Measurements from ENCODE around the gene LHFPL2.
"Not testable (repeated sequence)": the region's sequence is repeated elsewhere in the genome, so short reads cannot be mapped to it uniquely, and the experiment has no call there.

The LHFPL2 gene

DNA sequence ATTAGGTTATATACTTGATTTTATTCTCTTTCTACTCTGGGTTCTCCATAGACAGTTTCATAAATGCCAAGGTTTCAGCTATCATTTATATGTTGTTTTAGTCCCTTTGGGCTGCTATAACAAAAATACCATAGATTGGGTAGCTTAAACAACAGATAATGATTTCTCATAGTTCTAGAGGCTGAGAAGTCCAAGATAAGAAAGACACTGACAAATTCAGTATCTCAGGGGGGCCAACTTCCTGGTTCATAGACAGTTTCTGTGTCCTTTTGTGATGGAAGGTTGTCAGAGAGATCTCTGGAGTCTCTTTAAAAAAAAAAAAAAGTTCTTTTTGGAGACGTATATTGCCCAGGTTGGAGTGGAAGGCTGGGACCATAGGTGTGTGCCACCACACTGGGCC, 174.8 kb downstream of the LHFPL2 start:
- DNase-seq (ENCODE audit: low read depth in 2 of 3, low spot score in 1 of 3) = no peak

GRCh38 chr5:78472469-78473106, 176.0 kb downstream of the LHFPL2 start:
- no peak for DNase-seq (ENCODE audit: low read depth in 2 of 3, low spot score in 1 of 3)

DNA sequence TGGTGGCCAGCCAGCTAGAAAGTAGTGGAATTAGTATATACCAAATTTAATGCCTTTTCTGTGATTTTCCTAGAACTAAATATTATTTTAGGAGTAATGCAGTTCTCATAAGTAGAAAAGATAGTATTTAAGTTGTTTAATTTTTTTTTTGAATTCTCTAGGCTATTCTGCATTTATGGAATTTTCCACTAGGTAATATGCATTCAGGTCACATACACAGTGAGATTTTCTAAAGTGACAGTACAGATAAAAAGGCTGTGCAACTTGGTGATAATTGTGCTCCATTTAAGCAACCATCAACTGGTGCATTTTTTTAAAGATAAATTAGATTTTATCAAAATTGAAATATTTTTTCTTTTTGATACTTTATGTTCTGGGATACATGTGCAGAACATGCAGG, 176.7 kb downstream of the LHFPL2 start:
- DNase-seq (ENCODE audit: low read depth in 2 of 3, low spot score in 1 of 3) = no peak

- no peak for DNase-seq (ENCODE audit: low read depth in 2 of 3, low spot score in 1 of 3)
Measured at GRCh38 chr5:78467752-78468357, 180.7 kb downstream of the LHFPL2 start.

GRCh38 chr5:78467140-78467539, 181.4 kb downstream of the LHFPL2 start:
- DNase-seq (ENCODE audit: low read depth in 2 of 3, low spot score in 1 of 3) = no peak

- no peak for DNase-seq (ENCODE audit: low read depth in 2 of 3, low spot score in 1 of 3)
Measured at GRCh38 chr5:78458843-78459242, 189.7 kb downstream of the LHFPL2 start.

DNA sequence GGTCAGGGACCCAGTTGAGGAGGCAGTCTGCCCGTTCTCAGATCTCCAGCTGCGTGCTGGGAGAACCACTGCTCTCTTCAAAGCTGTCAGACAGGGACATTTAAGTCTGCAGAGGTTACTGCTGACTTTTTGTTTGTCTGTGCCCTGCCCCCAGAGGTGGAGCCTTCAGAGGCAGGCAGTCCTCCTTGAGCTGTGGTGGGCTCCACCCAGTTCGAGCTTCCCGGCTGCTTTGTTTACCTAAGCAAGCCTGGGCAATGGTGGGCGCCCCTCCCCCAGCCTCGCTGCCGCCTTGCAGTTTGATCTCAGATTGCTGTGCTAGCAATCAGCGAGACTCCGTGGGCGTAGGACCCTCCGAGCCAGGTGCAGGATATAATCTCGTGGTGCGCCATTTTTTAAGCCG, 191.1 kb downstream of the LHFPL2 start:
- DNase-seq (ENCODE audit: low read depth in 2 of 3, low spot score in 1 of 3) = not testable (repeated sequence)

DNA sequence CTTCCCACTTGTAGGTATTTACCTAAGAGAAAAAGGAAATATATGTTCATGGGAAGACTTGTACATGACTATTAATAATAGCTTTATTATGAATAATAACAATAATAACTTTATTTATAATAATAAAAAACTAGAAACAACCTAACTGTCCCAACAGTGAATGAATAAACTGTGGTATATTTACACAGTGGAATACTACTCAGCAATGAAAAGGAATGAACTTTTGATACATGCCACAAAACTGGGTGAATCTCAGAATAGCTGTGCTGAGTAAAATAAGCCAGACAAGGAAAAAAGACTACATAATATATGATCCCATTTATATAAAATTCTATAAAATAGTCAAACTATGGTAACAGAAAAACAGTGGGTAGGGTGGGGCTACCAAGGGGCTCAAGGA, 199.5 kb downstream of the LHFPL2 start:
- no peak for DNase-seq (ENCODE audit: low read depth in 2 of 3, low spot score in 1 of 3)

DNA sequence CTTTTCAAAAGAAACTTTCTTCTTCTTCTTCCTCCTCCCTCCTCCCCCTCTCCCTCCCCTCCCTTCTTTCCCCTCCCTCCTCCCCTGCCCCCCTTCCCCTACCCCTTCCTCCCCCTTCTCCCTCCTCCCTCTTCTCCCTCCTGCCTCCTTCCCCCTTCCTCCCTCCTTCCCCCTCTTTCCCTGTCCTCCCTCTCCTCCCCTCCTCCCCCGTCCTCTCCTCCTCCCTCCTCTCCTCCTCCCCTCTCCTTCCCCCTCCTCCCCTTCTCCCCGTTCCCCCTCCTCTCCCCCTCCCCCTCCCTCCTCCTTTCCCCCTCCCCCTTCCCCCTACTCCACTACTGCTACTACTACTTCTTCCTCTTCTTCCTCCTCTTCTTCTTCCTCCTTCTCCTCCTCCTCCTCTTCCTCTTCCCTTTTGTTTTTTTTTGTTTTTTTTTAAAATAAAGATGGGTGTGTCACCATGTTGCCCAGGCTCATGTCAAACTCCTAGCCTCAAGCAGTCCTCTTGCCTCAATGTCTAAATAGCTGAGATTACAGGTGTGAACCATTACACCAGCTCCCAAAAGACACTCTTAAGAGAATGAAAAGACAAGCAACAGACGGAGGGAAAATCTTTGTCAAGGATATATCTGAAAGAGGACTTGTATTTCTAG, 200.7 kb downstream of the LHFPL2 start:
- no peak for DNase-seq (ENCODE audit: low read depth in 2 of 3, low spot score in 1 of 3)
